Testis (tissue), 2 donors: ENCODE data around the gene SLC41A3.

ENCODE experiments used
- CTCF ChIP-seq, 3 experiments: fragments of 450-650 bp in 2 of 3; fragments of 200-600 bp in 1 of 3; sonication (generic) in 1 of 3; IDR thresholded peaks; one replicate each; pipeline ENCODE4 v1.5.1; 2016 to 2019; ENCODE audit warnings: antibody characterized with exemption in 3 of 3, mild to moderate bottlenecking in 2 of 3, moderate library complexity in 1 of 3
- POLR2A ChIP-seq: fragments of 450-650 bp; IDR thresholded peaks from one replicate; pipeline ENCODE4 v1.6.1; 2017; ENCODE audit warnings: antibody characterized with exemption, mild to moderate bottlenecking, moderate library complexity

DNA sequence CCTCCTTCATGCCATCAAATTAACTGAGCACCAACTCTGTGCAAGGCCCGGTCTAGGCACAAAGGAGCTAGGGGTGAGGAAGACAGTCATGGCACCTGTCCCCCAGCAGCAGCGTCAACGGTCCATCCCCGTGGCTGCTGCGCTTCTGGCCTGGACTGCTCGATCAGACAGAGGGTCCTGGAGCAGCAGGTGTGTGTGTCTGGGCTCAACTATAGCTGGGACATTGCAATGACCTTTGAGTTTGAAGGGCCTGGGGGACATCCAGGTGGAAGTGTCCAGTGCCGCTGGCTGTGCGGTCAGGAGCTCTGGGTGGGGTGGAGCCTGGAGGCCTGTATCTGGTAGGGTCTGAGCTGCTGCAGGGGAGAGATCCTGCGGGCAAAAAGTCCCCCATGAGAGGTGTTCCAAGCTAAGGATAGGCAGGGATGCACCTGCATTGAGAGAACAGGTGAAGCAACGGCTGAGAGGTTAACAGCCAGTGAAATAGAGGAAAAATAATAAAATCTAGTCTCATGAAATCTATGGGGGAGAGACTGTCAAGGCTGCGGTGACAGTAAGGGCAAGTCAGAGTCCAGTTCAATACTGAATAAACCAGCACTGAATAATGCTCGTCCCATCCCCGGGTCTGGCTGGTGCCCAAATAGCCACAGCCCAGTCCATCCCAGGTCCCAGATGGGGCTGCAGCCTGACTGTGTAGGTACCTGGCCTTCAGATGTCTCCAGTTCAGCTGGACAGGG, 25.4 kb upstream of the SLC41A3 start:
- TF ChIP-seq POLR2A (no peak), CTCF (IDR thresholded peaks at IDR 0.05) (no peak)
